ENCODE measurements around the gene LIN7B.

GRCh38 chr19:49086296-49086695 lies 27.9 kb upstream of the LIN7B start:
- TF ChIP-seq POLR2A (IDR thresholded peaks at IDR 0.05): no peak
- no peak for TF ChIP-seq CTCF (IDR thresholded peaks at IDR 0.05)
- TF ChIP-seq POLR2AphosphoS5 (IDR thresholded peaks at IDR 0.05; ENCODE audit: insufficient read depth in 1 of 2, low read depth in 1 of 2): no peak
